ENCODE results near the gene CSF1R. TPM values are rescaled to one million over a fixed set of nuclear protein-coding genes. Genes with fewer than 3 reads are reported as not detected.
"Not testable (repeated sequence)": the region's sequence is repeated elsewhere in the genome, so short reads cannot be mapped to it uniquely, and the experiment has no call there.

The CSF1R gene
- total and polyA plus RNA-seq, 2 of the 8 experiments (the other 6 are each of a cell fraction or from before 2014, with no cell fraction given), result 0.12 TPM; not detected in 1

DNA sequence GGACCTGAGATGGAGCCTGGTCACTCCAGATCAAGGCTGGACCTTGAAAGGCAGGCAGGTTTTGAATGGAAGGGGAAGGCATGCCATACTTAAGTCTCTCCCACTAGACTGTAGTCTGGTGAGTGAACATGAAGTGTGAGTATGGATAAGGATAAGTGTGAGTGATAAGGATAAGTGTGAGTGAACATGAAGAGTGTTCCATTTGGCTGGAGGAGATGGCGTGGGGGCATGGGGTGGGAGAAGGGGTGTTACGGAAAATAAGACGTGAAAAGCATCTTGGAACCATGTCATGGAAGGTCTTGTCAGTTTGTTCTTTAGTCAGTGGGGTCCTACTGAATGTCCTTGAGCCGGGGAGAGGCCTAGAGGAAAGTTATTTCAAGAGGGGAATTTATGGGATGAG is 53.0 kb downstream of the CSF1R start (continued):
- no peak for TF ChIP-seq RAD21 (IDR thresholded peaks at IDR 0.05 in 1 of 2, conservative IDR thresholded peaks at IDR 0.05 in 1 of 2; ENCODE audit: low read depth in 2 of 2, low read length in 2 of 2)
- no peak for TF ChIP-seq CBX5 (IDR thresholded peaks at IDR 0.05; ENCODE audit: low read depth, low read length)
- no peak for TF ChIP-seq CHD1 (IDR thresholded peaks at IDR 0.05; ENCODE audit: low read depth, low read length)
- TF ChIP-seq ASH2L (IDR thresholded peaks at IDR 0.05; ENCODE audit: low read length), result no peak
- TF ChIP-seq RFX5 (IDR thresholded peaks at IDR 0.05; ENCODE audit: borderline replicate concordance, low read depth, low read length), result no peak
- TF ChIP-seq CBX8 (IDR thresholded peaks at IDR 0.05; ENCODE audit: borderline replicate concordance, low read depth, low read length), result no peak
- no peak for TF ChIP-seq JUN (IDR thresholded peaks at IDR 0.05; ENCODE audit: low read depth, low read length)
- TF ChIP-seq HDAC2 (IDR thresholded peaks at IDR 0.05; ENCODE audit: borderline replicate concordance in 1 of 2, low read depth in 2 of 2, low read length in 2 of 2), result no peak
- no peak for TF ChIP-seq BRCA1 (IDR thresholded peaks at IDR 0.05; ENCODE audit: low read depth, low read length)

- not testable (repeated sequence) for H4K5ac ChIP-seq (ENCODE audit: insufficient read length, low read depth, low read length); H2BK120ac ChIP-seq (replicated peaks; ENCODE audit: low read depth, low read length); H3K14ac ChIP-seq (ENCODE audit: insufficient read length); H4K20me1 ChIP-seq (replicated peaks in 1 of 2; ENCODE audit: control insufficient read depth in 1 of 2, insufficient read depth in 2 of 2, low read length in 2 of 2); H3K4me2 ChIP-seq (ENCODE audit: insufficient read depth in 1 of 2, low read depth in 2 of 2, low read length in 2 of 2); H3K56ac ChIP-seq (replicated peaks; ENCODE audit: insufficient read length, low read depth, low read length); H2BK15ac ChIP-seq (ENCODE audit: low read length); H3K4ac ChIP-seq (replicated peaks; ENCODE audit: insufficient read length, low read depth, low read length); H2BK5ac ChIP-seq (ENCODE audit: low read depth, low read length); H2AK5ac ChIP-seq (ENCODE audit: low read depth, low read length); H4K91ac ChIP-seq (replicated peaks; ENCODE audit: insufficient read length, low read length); H3K23me2 ChIP-seq (ENCODE audit: low read depth, low read length); DNase-seq (ENCODE audit: low read depth in 1 of 2, low spot score in 2 of 2); H3K27ac ChIP-seq (ENCODE audit: low read depth, low read length); H2BK12ac ChIP-seq (ENCODE audit: low read depth, low read length); H3K23ac ChIP-seq (ENCODE audit: insufficient read length); H2AFZ ChIP-seq (ENCODE audit: low read length); H4K8ac ChIP-seq (ENCODE audit: extremely low read depth, insufficient read depth, low read length); H3K4me3 ChIP-seq (ENCODE audit: extremely low read depth in 1 of 4, insufficient read depth in 2 of 4, low read depth in 3 of 4, low read length in 4 of 4); H3K4me1 ChIP-seq (replicated peaks in 1 of 4; ENCODE audit: control insufficient read depth in 3 of 4, insufficient read depth in 4 of 4, low read length in 3 of 4); H3K79me2 ChIP-seq (ENCODE audit: control insufficient read depth in 1 of 2, insufficient read depth in 2 of 2, low read length in 2 of 2); FAIRE-seq; H3K27me3 ChIP-seq (replicated peaks in 1 of 4; ENCODE audit: control insufficient read depth in 3 of 4, extremely low read depth in 1 of 4, insufficient read depth in 3 of 4, low read length in 3 of 4); H2BK20ac ChIP-seq (ENCODE audit: low read length); H3K9me3 ChIP-seq (ENCODE audit: insufficient read depth in 2 of 2, low read depth in 1 of 2, low read length in 1 of 2); H3K9ac ChIP-seq (replicated peaks in 1 of 4; ENCODE audit: extremely low read depth in 1 of 4, low read depth in 3 of 4, low read length in 3 of 4); H3K79me1 ChIP-seq (ENCODE audit: low read depth, low read length); H3K18ac ChIP-seq (ENCODE audit: extremely low read depth, low read length)
- ChIA-PET POLR2A (ENCODE audit: partially characterized antibody) (interaction anchor here (0.6 kb wide), 1 partner anchor 327 kb away, joined by 3 read pairs; no protein-coding TSS in a partner anchor), CTCF (ENCODE audit: partially characterized antibody) (interaction anchor here (0.9 to 2.1 kb wide), 2 partner anchors 10 to 17 kb away, joined by 3 to 5 read pairs; no protein-coding TSS in a partner anchor)
- WGBS, 2 experiments (ENCODE audit: extremely low coverage in 1 of 2, insufficient coverage in 1 of 2, insufficient read length in 1 of 2, insufficient replicate concordance in 2 of 2, low coverage in 1 of 2, low lambda C conversion rate in 2 of 2, missing lambda C conversion rate in 1 of 2), result 59% methylated on average over 1 of the region's 1 CpG; no CpG with 5 or more reads in 1 of the 2 experiments
- H3K36me3 ChIP-seq (ENCODE audit: control insufficient read depth in 2 of 4, insufficient read depth in 4 of 4, low read length in 3 of 4), result peaks cover 10 to 68% (median 44%) of the 10 kb centered on the region in 4 experiments; a peak in 7 of 8 replicates
These were observed 58.3 kb downstream of the CSF1R start for GRCh38 chr5:150028047-150028446.
